Esophagus muscularis mucosa (tissue), 3 donors: ENCODE measurements around the gene CCM2L.

Experiments
- POLR2AphosphoS5 ChIP-seq, 2 donors: sonication (generic); formaldehyde crosslinking; IDR thresholded peaks; one replicate each; pipeline ENCODE4 v1.6.1; 2017; ENCODE audit warnings: antibody characterized with exemption in 2 of 2
- TF ChIP-seq, protein P1 (sequence below), 3 experiments: fragments of 200-600 bp in 2 of 3; fragments of 450-650 bp in 1 of 3; sonication (generic) in 2 of 3; IDR thresholded peaks; one replicate each; pipeline ENCODE4 v1.5.1; 2017 to 2019; ENCODE audit warnings: antibody characterized with exemption in 3 of 3, mild to moderate bottlenecking in 2 of 3, moderate library complexity in 1 of 3

DNA sequence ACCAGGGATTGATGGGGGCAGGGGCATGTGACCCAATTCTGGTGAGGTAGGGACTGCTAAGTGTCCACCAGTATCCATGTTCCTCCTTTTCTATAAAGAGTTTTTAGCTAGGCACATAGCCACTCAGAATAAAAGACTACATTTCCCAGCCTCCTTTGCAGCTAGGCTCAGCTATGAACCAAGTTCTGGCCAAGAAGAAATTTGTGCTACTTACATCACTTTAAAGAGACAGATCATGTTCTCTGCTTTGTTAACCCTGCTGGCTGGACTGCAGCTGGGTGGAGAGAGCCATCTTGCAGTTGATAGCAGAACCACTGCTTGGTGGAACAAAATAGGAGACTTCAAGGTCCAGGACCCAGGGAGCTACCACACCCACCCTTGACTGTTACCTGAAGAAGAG is 5.3 kb upstream of the CCM2L start:
- no peak for TF ChIP-seq POLR2AphosphoS5 (IDR thresholded peaks at IDR 0.05)
- TF ChIP-seq, protein P1, sequence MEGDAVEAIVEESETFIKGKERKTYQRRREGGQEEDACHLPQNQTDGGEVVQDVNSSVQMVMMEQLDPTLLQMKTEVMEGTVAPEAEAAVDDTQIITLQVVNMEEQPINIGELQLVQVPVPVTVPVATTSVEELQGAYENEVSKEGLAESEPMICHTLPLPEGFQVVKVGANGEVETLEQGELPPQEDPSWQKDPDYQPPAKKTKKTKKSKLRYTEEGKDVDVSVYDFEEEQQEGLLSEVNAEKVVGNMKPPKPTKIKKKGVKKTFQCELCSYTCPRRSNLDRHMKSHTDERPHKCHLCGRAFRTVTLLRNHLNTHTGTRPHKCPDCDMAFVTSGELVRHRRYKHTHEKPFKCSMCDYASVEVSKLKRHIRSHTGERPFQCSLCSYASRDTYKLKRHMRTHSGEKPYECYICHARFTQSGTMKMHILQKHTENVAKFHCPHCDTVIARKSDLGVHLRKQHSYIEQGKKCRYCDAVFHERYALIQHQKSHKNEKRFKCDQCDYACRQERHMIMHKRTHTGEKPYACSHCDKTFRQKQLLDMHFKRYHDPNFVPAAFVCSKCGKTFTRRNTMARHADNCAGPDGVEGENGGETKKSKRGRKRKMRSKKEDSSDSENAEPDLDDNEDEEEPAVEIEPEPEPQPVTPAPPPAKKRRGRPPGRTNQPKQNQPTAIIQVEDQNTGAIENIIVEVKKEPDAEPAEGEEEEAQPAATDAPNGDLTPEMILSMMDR (IDR thresholded peaks at IDR 0.05): no peak
